Activated CD4-positive, CD25-positive, alpha-beta regulatory T cell treated with anti-CD3 and anti-CD28 coated beads, Interleukin-2, amount 50 U/mL, for 72 hours (primary cell): ENCODE results near the gene C11orf86.
"Not testable (repeated sequence)": the region's sequence is repeated elsewhere in the genome, so short reads cannot be mapped to it uniquely, and the experiment has no call there.

Source experiments
- DNase-seq: peaks from one replicate; pipeline ENCODE4 v3.0.0; 2021

C11orf86 gene

GRCh38 chr11:66974724-66975404 is at the start of gene C11orf86:
Gene C11orf86, plus strand, starts transcription at chr11:66975304. Its CDS starts 59 bp downstream, at chr11:66975363.
- no peak for DNase-seq

GRCh38 chr11:66929753-66930152 is 45.4 kb upstream of the C11orf86 start:
- no peak for DNase-seq

GRCh38 chr11:66932543-66932942 is 42.6 kb upstream of the C11orf86 start:
- no peak for DNase-seq

- DNase-seq, result no peak
These were observed 41.6 kb upstream of the C11orf86 start for GRCh38 chr11:66933531-66933930.

GRCh38 chr11:66934950-66935779 is 39.9 kb upstream of the C11orf86 start:
- DNase-seq, result no peak

GRCh38 chr11:66936311-66936711 is 38.8 kb upstream of the C11orf86 start:
- no peak for DNase-seq

GRCh38 chr11:66937193-66937733 is 37.8 kb upstream of the C11orf86 start:
- no peak for DNase-seq

GRCh38 chr11:66938582-66939135 is 36.4 kb upstream of the C11orf86 start:
- DNase-seq, result no peak

GRCh38 chr11:66950112-66950535 is 25.0 kb upstream of the C11orf86 start:
- DNase-seq, result no peak

- no peak for DNase-seq
These were observed 24.0 kb upstream of the C11orf86 start for GRCh38 chr11:66951135-66951534.

- DNase-seq, result no peak
These were observed 23.2 kb upstream of the C11orf86 start for GRCh38 chr11:66951927-66952337.

GRCh38 chr11:66953081-66953833 is 21.8 kb upstream of the C11orf86 start:
- no peak for DNase-seq

- DNase-seq, result no peak
These were observed 18.3 kb upstream of the C11orf86 start for GRCh38 chr11:66956689-66957290.

GRCh38 chr11:66957971-66958231 is 17.2 kb upstream of the C11orf86 start:
- DNase-seq, result no peak

GRCh38 chr11:66958232-66958955 is 16.7 kb upstream of the C11orf86 start, which contains the start of gene PC:
Gene PC, minus strand, starts transcription at chr11:66958383. Its CDS starts 86,224 bp downstream, at chr11:66872159.
- peak; percentile 93 for DNase-seq

GRCh38 chr11:66958956-66959274 is 16.2 kb upstream of the C11orf86 start:
- no peak for DNase-seq

- DNase-seq, result not testable (repeated sequence)
These were observed 13.4 kb upstream of the C11orf86 start for GRCh38 chr11:66961691-66962213.

- DNase-seq, result no peak
These were observed 12.9 kb upstream of the C11orf86 start for GRCh38 chr11:66962247-66962646.

- DNase-seq, result no peak
These were observed 12.3 kb upstream of the C11orf86 start for GRCh38 chr11:66962801-66963200.

- DNase-seq, result no peak
These were observed 10.6 kb upstream of the C11orf86 start for GRCh38 chr11:66964495-66964894.

GRCh38 chr11:66966351-66966750 is 8.8 kb upstream of the C11orf86 start:
- DNase-seq, result no peak
